Stimulated activated CD8-positive, alpha-beta memory T cell treated with anti-CD3 and anti-CD28 coated beads, Interleukin-4, amount 100 ng/mL, for 1 hour (primary cell): Measurements from ENCODE around the gene APOL3.
"Not testable (repeated sequence)": the region's sequence is repeated elsewhere in the genome, so short reads cannot be mapped to it uniquely, and the experiment has no call there.

Experiments
- DNase-seq, 2 donors: peaks; one replicate each; pipeline ENCODE4 v3.0.0-alpha.2; 2020; ENCODE audit warnings: low read depth in 2 of 2, low spot score in 1 of 2

APOL3 gene

GRCh38 chr22:36135306-36135980, 25.1 kb downstream of the APOL3 start:
- no peak for DNase-seq

GRCh38 chr22:36134182-36134581, 26.4 kb downstream of the APOL3 start:
- no peak for DNase-seq

- DNase-seq = no peak
Measured at GRCh38 chr22:36131907-36132306, 28.6 kb downstream of the APOL3 start.

GRCh38 chr22:36129486-36130388, 30.8 kb downstream of the APOL3 start:
- DNase-seq = no peak

GRCh38 chr22:36129071-36129470, 31.5 kb downstream of the APOL3 start:
- DNase-seq = no peak

GRCh38 chr22:36125994-36126531, 34.5 kb downstream of the APOL3 start:
- no peak for DNase-seq

- no peak for DNase-seq
Measured at GRCh38 chr22:36125434-36125833, 35.1 kb downstream of the APOL3 start.

GRCh38 chr22:36124666-36125065, 35.9 kb downstream of the APOL3 start:
- no peak for DNase-seq

- DNase-seq = peak; percentile 74 to 82
Measured at GRCh38 chr22:36123673-36124630, 36.6 kb downstream of the APOL3 start.

- DNase-seq = not testable (repeated sequence)
Measured at GRCh38 chr22:36120621-36121351, 39.8 kb downstream of the APOL3 start.

- no peak for DNase-seq
Measured at GRCh38 chr22:36117053-36117554, 43.5 kb downstream of the APOL3 start.

GRCh38 chr22:36116127-36116526, 44.4 kb downstream of the APOL3 start:
- DNase-seq = no peak

- no peak for DNase-seq
Measured at GRCh38 chr22:36113121-36113520, 47.4 kb downstream of the APOL3 start.

GRCh38 chr22:36111316-36111715, 49.2 kb downstream of the APOL3 start:
- no peak for DNase-seq

- no peak for DNase-seq
Measured at GRCh38 chr22:36110306-36110881, 50.2 kb downstream of the APOL3 start.

- no peak for DNase-seq
Measured at GRCh38 chr22:36107436-36107835, 53.1 kb downstream of the APOL3 start.

- no peak for DNase-seq
Measured at GRCh38 chr22:36106910-36107309, 53.6 kb downstream of the APOL3 start.

GRCh38 chr22:36104988-36105387, 55.6 kb downstream of the APOL3 start:
- no peak for DNase-seq

GRCh38 chr22:36104435-36104834, 56.1 kb downstream of the APOL3 start:
- DNase-seq = no peak

GRCh38 chr22:36103891-36104290, 56.7 kb downstream of the APOL3 start:
- DNase-seq = no peak
